DOHH2 (cell line): ENCODE results near the gene RGS8.

ENCODE experiments used
- CTCF ChIP-seq: fragments of 200-600 bp; sonication (generic); IDR thresholded peaks from one replicate; pipeline ENCODE4 v1.5.1; 2014; ENCODE audit warnings: antibody characterized with exemption, mild to moderate bottlenecking, low read depth, low read length; ENCODE audit not compliant: poor library complexity, severe bottlenecking
- EZH2phosphoT487 ChIP-seq: fragments of 200-600 bp; sonication (generic); IDR thresholded peaks from 2 replicates; pipeline ENCODE4 v1.6.1; 2017; ENCODE audit warnings: borderline replicate concordance, mild to moderate bottlenecking, antibody characterized with exemption, low read length, moderate library complexity, mixed read lengths

- TF ChIP-seq CTCF = no peak
- TF ChIP-seq EZH2phosphoT487 = no peak
Observed at GRCh38 chr1:182709225-182709764, 24.9 kb upstream of the RGS8 start.
